BE2C (cell line): ENCODE results near the gene INHBA.

ENCODE experiments used
- DNase-seq: peaks from one replicate; pipeline ENCODE4 v3.0.0-alpha.2; 2020
- H3K27me3 ChIP-seq: fragments of 250-450 bp; sonication (Bioruptor Pico); 2 replicates; pipeline ENCODE4 v1.5.1; 2020; ENCODE audit warnings: mild to moderate bottlenecking
- H3K36me3 ChIP-seq: fragments of 250-450 bp; sonication (Bioruptor Pico); 2 replicates; pipeline ENCODE4 v1.5.1; 2020; ENCODE audit warnings: mild to moderate bottlenecking
- H3K4me1 ChIP-seq: fragments of 250-450 bp; sonication (Bioruptor Pico); 2 replicates; pipeline ENCODE4 v1.5.1; 2020
- H3K4me3 ChIP-seq: 2 replicates; pipeline ENCODE4 v1.5.1; 2011; ENCODE audit warnings: low read depth, low read length
- H3K9me3 ChIP-seq: fragments of 250-450 bp; sonication (Bioruptor Pico); 2 replicates; pipeline ENCODE4 v1.5.1; 2020
- TF ChIP-seq, protein P1 (sequence below): IDR thresholded peaks from 2 replicates; pipeline ENCODE4 v1.5.1; 2012; ENCODE audit warnings: mild to moderate bottlenecking, low read depth, low read length

Gene INHBA

DNA sequence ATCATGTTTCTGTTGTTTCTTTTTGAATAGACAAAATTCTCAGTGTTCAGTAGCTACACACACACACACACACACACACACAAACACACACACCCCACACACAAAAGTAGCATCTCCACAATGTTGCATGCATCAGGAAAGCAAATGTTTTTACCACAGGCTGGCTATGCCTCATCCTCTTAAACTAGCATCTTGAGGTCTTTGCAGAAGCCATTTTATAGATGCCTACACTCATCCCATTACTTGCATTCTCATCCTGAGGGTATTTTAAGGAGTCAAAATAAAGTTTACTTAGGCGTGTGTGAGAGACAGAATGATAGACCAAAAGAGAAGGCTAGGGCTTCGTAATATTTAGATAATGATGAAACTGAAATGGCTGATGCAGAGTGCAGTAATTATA lies 7.9 kb upstream of the INHBA start:
- H3K36me3 ChIP-seq = no peaks in the 10 kb centered on the region
- H3K4me1 ChIP-seq = no peaks in the 10 kb centered on the region
- H3K9me3 ChIP-seq = no peaks in the 10 kb centered on the region
- peaks cover 15% of the 10 kb centered on the region; the same call in 1 of the 2 replicates for H3K27me3 ChIP-seq
- no peak for DNase-seq
- TF ChIP-seq, protein P1, sequence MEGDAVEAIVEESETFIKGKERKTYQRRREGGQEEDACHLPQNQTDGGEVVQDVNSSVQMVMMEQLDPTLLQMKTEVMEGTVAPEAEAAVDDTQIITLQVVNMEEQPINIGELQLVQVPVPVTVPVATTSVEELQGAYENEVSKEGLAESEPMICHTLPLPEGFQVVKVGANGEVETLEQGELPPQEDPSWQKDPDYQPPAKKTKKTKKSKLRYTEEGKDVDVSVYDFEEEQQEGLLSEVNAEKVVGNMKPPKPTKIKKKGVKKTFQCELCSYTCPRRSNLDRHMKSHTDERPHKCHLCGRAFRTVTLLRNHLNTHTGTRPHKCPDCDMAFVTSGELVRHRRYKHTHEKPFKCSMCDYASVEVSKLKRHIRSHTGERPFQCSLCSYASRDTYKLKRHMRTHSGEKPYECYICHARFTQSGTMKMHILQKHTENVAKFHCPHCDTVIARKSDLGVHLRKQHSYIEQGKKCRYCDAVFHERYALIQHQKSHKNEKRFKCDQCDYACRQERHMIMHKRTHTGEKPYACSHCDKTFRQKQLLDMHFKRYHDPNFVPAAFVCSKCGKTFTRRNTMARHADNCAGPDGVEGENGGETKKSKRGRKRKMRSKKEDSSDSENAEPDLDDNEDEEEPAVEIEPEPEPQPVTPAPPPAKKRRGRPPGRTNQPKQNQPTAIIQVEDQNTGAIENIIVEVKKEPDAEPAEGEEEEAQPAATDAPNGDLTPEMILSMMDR = no peak
- H3K4me3 ChIP-seq = no peak overlapping the region

DNA sequence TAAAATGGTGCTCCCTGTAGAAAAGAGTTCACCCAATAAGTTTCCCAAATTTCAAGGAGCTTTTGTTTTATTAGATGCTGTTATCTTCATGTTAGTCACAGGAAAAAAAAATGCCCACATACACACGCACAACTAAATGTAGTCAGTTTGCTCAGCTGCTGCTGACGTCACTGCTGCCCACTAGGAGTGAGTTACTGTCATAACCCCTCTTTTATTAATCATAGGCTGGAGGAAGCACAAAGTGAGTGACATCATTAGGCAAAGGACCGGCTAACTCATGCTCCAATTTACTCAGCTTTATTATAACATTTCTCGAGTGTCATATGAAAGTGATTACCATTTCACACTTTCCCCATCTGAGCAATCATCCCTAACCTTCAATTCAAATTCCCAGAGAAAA lies 6.7 kb upstream of the INHBA start:
- TF ChIP-seq, protein P1 = no peak
- H3K4me3 ChIP-seq = no peak overlapping the region
- peaks cover 10% of the 10 kb centered on the region for H3K27me3 ChIP-seq
- no peaks in the 10 kb centered on the region for H3K9me3 ChIP-seq
- H3K4me1 ChIP-seq = no peaks in the 10 kb centered on the region
- DNase-seq = no peak
- no peaks in the 10 kb centered on the region for H3K36me3 ChIP-seq

DNA sequence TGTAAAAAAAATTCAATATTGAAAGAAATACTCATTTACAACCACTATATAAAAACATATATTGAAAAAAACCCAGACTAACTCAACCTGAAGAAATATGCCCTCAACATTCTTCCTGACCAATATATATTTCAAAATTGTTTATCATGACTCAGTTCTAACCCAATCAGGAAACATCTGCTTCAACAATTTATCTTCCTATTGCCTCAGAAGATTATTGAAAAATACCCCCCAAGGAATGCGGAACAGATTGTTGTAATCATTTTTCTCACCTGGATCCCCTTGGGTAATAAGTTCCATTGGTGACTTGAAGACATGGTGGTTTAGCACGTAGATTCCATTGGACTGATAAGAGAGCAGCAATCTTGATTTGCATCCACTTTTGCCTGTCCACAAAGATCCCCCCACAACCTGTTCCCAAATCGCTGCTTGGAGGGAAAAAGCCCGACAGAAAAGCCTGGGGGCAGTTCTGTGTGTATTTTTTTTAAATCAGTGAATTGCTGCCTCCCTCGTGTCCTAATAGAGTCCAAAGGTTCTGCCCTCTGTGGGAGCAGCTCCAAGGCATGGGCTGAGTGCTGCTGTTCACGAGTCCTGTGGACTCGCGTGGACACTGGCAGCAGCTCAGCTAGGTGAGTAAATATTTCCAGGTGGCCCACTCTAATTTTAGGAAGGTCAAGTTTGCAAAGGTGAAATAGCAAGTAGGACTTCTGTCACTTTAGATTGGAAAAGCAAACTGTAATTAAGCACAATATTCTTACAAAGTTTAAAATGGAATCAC lies 5.9 kb upstream of the INHBA start:
- DNase-seq = no peak
- Histone ChIP-seq H3K9me3 (no peaks in the 10 kb centered on the region), H3K27me3 (peaks cover 8% of the 10 kb centered on the region), H3K4me3 (no peak overlapping the region), H3K4me1 (no peaks in the 10 kb centered on the region), H3K36me3 (no peaks in the 10 kb centered on the region)
- TF ChIP-seq, protein P1 = no peak

DNA sequence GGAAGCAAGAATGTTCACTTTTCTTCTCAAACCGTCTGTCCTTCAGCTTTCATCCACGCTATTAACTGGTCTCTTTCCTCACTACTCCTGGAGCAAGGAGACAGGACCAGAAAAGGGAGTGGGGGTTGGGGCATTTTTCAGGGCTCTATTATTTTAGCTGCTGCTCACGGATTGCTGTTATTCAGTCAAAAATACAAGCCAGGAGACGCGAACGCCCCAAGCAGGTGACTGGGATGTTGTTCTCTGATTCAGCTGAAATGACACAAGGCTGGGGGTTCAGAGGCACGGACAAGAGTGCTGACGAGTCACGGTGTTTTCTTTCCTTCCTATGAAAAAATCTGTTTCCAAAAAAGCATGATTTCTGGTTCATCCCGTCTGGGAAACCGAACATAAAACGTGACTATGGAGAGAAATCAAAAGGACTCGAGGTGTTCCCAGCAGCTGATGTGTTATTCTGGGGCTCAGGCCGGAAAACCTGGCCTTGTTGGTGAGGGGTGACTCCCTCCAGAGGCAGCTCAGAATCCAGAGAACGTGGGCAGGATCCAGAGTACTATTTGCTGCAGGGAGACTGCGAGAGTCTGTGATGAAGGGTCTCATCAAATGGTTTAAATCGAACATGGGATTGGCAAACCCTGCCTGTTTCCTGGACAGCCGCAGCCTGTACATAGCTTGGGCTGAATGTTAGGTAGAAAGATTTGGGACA lies 3.5 kb upstream of the INHBA start:
- no peak overlapping the region for H3K4me3 ChIP-seq
- H3K27me3 ChIP-seq = peaks cover 21% of the 10 kb centered on the region
- TF ChIP-seq, protein P1 = no peak
- H3K4me1 ChIP-seq = no peaks in the 10 kb centered on the region
- H3K9me3 ChIP-seq = no peaks in the 10 kb centered on the region
- no peak for DNase-seq
- H3K36me3 ChIP-seq = no peaks in the 10 kb centered on the region

DNA sequence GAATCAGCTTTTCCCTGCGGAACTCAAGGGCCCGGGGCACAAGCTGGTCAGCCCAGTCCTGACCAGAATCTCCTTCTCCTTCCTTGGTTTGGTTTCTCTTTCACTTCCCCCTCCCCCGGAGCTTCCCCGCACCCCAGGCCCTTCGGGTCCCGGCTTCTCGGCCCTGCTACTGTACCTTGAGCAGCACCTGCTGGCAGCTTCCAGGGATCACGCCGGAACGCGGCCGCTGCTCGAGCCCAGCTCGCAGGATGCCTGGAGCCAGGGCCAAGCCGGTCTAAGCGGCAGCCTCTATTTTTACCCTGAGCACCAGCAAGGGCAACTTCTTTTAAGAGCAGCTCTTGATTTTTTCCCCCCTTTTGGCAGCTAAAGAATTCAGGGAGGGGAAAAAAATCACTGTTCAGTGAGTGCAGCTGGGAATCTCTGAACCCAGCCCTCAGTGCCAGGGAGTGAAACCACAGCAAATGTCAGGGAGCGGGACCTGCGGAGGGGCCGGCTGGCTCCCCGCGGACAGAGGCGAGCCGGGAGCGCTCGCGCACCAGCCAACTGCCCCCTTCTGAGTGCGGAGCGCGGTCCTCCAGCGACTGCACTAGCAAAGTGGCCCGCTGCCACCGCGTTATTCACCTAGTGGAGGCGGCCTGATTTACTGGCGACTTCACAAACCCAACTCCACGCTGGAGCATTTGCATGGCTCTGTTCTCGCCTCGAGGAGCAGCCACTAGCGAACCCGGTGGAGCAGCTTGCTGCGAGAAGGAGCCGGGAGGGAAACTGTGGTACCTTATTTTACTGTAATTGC lies 2.4 kb upstream of the INHBA start:
- TF ChIP-seq, protein P1 = peak; percentile 66
- Histone ChIP-seq H3K36me3 (no peaks in the 10 kb centered on the region), H3K27me3 (peaks cover 29% of the 10 kb centered on the region), H3K4me1 (no peaks in the 10 kb centered on the region), H3K9me3 (no peaks in the 10 kb centered on the region), H3K4me3 (peak overlapping the region; percentile 71)
- DNase-seq = peak; percentile 81
